ENCODE results near the gene SEC61A2.

- no peak for TF ChIP-seq POLR2A (IDR thresholded peaks at IDR 0.05)
- TF ChIP-seq POLR2AphosphoS5 (IDR thresholded peaks at IDR 0.05): no peak
- no peak for TF ChIP-seq CTCF (IDR thresholded peaks at IDR 0.05)
Measured at GRCh38 chr10:12188656-12189055, 59.2 kb downstream of the SEC61A2 start.

All from transverse colon (tissue), 4 donors.